AG04450 (cell line): Measurements from ENCODE around the gene RAPH1. TPM values are rescaled to one million over a fixed set of nuclear protein-coding genes. Genes with fewer than 3 reads are reported as not detected.
"Not testable (repeated sequence)": the region's sequence is repeated elsewhere in the genome, so short reads cannot be mapped to it uniquely, and the experiment has no call there.

Experiments
- CTCF ChIA-PET: fragments of 300-600, 350-600 bp; formaldehyde crosslinking; extraction: SDS; loops from one replicate; lab custom pipeline; 2022; ENCODE audit warnings: antibody characterized with exemption, inconsistent platforms; lab: Charles Lee
- POLR2A ChIA-PET: fragments of 350-600 bp; formaldehyde crosslinking; extraction: SDS; loops from one replicate; lab custom pipeline; 2021; ENCODE audit warnings: antibody characterized with exemption, inconsistent platforms; lab: Yijun Ruan, JAX
- DNase-seq: peaks from one replicate; pipeline ENCODE4 v3.0.0-alpha.2; 2011; ENCODE audit warnings: low read depth, low spot score
- H3K27ac ChIP-seq: one replicate; pipeline ENCODE4 v1.5.1; 2012; ENCODE audit warnings: low read depth, low read length, control low read depth
- H3K27me3 ChIP-seq: one replicate; pipeline ENCODE4 v1.6.0; 2012; ENCODE audit warnings: low read length; ENCODE audit not compliant: control insufficient read depth, insufficient read depth
- H3K4me3 ChIP-seq: 2 replicates; pipeline ENCODE4 v1.5.1; 2011; ENCODE audit warnings: mild to moderate bottlenecking, low read depth, low read length, control low read depth
- H3K9me3 ChIP-seq: 2 replicates; pipeline ENCODE4 v1.5.1; 2012; ENCODE audit warnings: low read length; ENCODE audit not compliant: control insufficient read depth, insufficient read depth
- CTCF ChIP-seq: IDR thresholded peaks from 2 replicates; pipeline ENCODE4 v1.5.1; 2011; ENCODE audit warnings: low read depth, low read length, control low read depth, inconsistent platforms
- polyA plus RNA-seq: library from polyadenylated mRNA; depleted of rRNA; stranded (reverse); fragments of >200 nt; gene quantifications from 2 replicates; pipeline ENCODE4 v1.2.3, GENCODE V29; 2011

RAPH1 gene
- polyA plus RNA-seq, 1 experiment, result 6.0 TPM

GRCh38 chr2:203549406-203549805 is 14.3 kb upstream of the RAPH1 start:
- no peak for TF ChIP-seq CTCF
- POLR2A ChIA-PET, result no interaction called here
- CTCF ChIA-PET, result no interaction called here
- DNase-seq, result no peak
- Histone ChIP-seq H3K27ac (no peak overlapping the region), H3K9me3 (no peaks in the 10 kb centered on the region), H3K4me3 (no peak overlapping the region), H3K27me3 (no peaks in the 10 kb centered on the region)

- CTCF ChIA-PET, result interaction anchor here (1.1 kb wide), 1 partner anchor 266 kb away, joined by 4 read pairs; no protein-coding TSS in a partner anchor
- no peaks in the 10 kb centered on the region for H3K9me3 ChIP-seq
- POLR2A ChIA-PET, result no interaction called here
Measured at GRCh38 chr2:203548887-203549286, 13.8 kb upstream of the RAPH1 start.

GRCh38 chr2:203547356-203547755 is 12.3 kb upstream of the RAPH1 start:
- H3K27ac ChIP-seq, result no peak overlapping the region
- no peak for DNase-seq
- ChIA-PET CTCF (no interaction called here), POLR2A (no interaction called here)
- H3K4me3 ChIP-seq, result no peak overlapping the region
- TF ChIP-seq CTCF, result no peak
- no peaks in the 10 kb centered on the region for H3K9me3 ChIP-seq
- H3K27me3 ChIP-seq, result no peaks in the 10 kb centered on the region

More at GRCh38 chr2:203548887-203549286, 13.8 kb upstream of the RAPH1 start:
- no peak overlapping the region for H3K27ac ChIP-seq
- no peak for DNase-seq
- no peaks in the 10 kb centered on the region for H3K27me3 ChIP-seq
- no peak for TF ChIP-seq CTCF
- H3K4me3 ChIP-seq, result no peak overlapping the region

- ChIA-PET POLR2A (no interaction called here), CTCF (no interaction called here)
- Histone ChIP-seq H3K9me3 (no peaks in the 10 kb centered on the region), H3K27me3 (no peaks in the 10 kb centered on the region), H3K27ac (no peak overlapping the region), H3K4me3 (no peak overlapping the region)
- TF ChIP-seq CTCF, result no peak
- no peak for DNase-seq
Measured at GRCh38 chr2:203544402-203544801, 9.3 kb upstream of the RAPH1 start.

- TF ChIP-seq CTCF, result no peak
- CTCF ChIA-PET, result interaction anchor here (1.7 kb wide), 1 partner anchor 272 kb away, joined by 3 read pairs; no protein-coding TSS in a partner anchor
- Histone ChIP-seq H3K4me3 (no peak overlapping the region), H3K27ac (no peak overlapping the region), H3K27me3 (no peaks in the 10 kb centered on the region), H3K9me3 (no peaks in the 10 kb centered on the region)
- POLR2A ChIA-PET, result no interaction called here
- no peak for DNase-seq
Measured at GRCh38 chr2:203543898-203544328, 8.8 kb upstream of the RAPH1 start.

- not testable (repeated sequence) for H3K27me3 ChIP-seq, DNase-seq, H3K27ac ChIP-seq, H3K4me3 ChIP-seq, H3K9me3 ChIP-seq
- ChIA-PET CTCF (interaction anchor here (0.8 kb wide), 1 partner anchor 275 kb away, joined by 3 read pairs; no protein-coding TSS in a partner anchor), POLR2A (interaction anchor here (0.6 kb wide), 1 partner anchor 708 kb away, joined by 3 read pairs; no protein-coding TSS in a partner anchor)
Measured at GRCh38 chr2:203540598-203540997, 5.5 kb upstream of the RAPH1 start.

GRCh38 chr2:203538237-203538636 is 3.1 kb upstream of the RAPH1 start:
- CTCF ChIA-PET, H3K27me3 ChIP-seq, DNase-seq, H3K27ac ChIP-seq, H3K9me3 ChIP-seq, H3K4me3 ChIP-seq, POLR2A ChIA-PET: not testable (repeated sequence)

- POLR2A ChIA-PET, DNase-seq, H3K4me3 ChIP-seq, H3K27me3 ChIP-seq, H3K27ac ChIP-seq, H3K9me3 ChIP-seq: not testable (repeated sequence)
- CTCF ChIA-PET, result interaction anchor here (1.2 kb wide), 1 partner anchor 115 kb away, joined by 3 read pairs; no protein-coding TSS in a partner anchor
Measured at GRCh38 chr2:203536586-203536951, 1.5 kb upstream of the RAPH1 start.
